Measurements from ENCODE around the gene BRF1. TPM values are rescaled to one million over a fixed set of nuclear protein-coding genes. Genes with fewer than 3 reads are reported as not detected.

The BRF1 gene
- total RNA-seq, 4 donors from 2014 or later: 25.2 to 35.6 (median 30.9) TPM

GRCh38 chr14:105168979-105169507, 131.8 kb downstream of the BRF1 start:
- no peak for ATAC-seq
- peak overlapping the region in 2 of 4 donors; percentile 60 to 62 for H3K27ac ChIP-seq

GRCh38 chr14:105168496-105168978, 132.3 kb downstream of the BRF1 start, which contains the start of gene JAG2:
Gene JAG2 (minus strand): TSS chr14:105168776. CDS start chr14:105168420, 356 bp downstream.
- peak within 1 kb of the TSS in 2 of 4 donors; percentile 60 to 64 for H3K27ac ChIP-seq
- H3K27me3 ChIP-seq: peaks cover 55% of the 10 kb centered on the region
- peak within 1 kb of the TSS; percentile 21 to 54 for H3K4me3 ChIP-seq
- H3K36me3 ChIP-seq: no peaks in the 10 kb centered on the region
- TF ChIP-seq EP300 (IDR thresholded peaks at IDR 0.05) (no peak), CTCF (IDR thresholded peaks at IDR 0.05) (no peak), POLR2AphosphoS5 (IDR thresholded peaks at IDR 0.05) (no peak), POLR2A (IDR thresholded peaks at IDR 0.05) (no peak)
- no peaks in the 10 kb centered on the region for H3K9me3 ChIP-seq
- no CpG with 5 or more reads among the region's 84 CpGs for WGBS, 2 donors (ENCODE audit: low coverage in 1 of 2)
- peak; percentile 39 for ATAC-seq
- peaks cover 0 to 46% (median 16%) of the 10 kb centered on the region in 3 donors for H3K4me1 ChIP-seq

More at GRCh38 chr14:105168979-105169507, 131.8 kb downstream of the BRF1 start:
- TF ChIP-seq POLR2AphosphoS5 (IDR thresholded peaks at IDR 0.05) (no peak), EP300 (IDR thresholded peaks at IDR 0.05) (no peak), POLR2A (IDR thresholded peaks at IDR 0.05) (no peak), CTCF (IDR thresholded peaks at IDR 0.05) (peak in 3 of 4 experiments; percentile 8 to 55 (median 16))
- H3K27me3 ChIP-seq: peaks cover 50% of the 10 kb centered on the region
- H3K4me1 ChIP-seq: peaks cover 0 to 46% (median 16%) of the 10 kb centered on the region in 3 donors
- WGBS, 2 donors (ENCODE audit: low coverage in 1 of 2): no CpG with 5 or more reads among the region's 54 CpGs
- no peaks in the 10 kb centered on the region for H3K9me3 ChIP-seq
- H3K36me3 ChIP-seq: no peaks in the 10 kb centered on the region
- H3K4me3 ChIP-seq: peak overlapping the region in 1 of 2 donors; percentile 54

GRCh38 chr14:105168093-105168420, 132.7 kb downstream of the BRF1 start:
- WGBS, 2 donors (ENCODE audit: low coverage in 1 of 2): no CpG with 5 or more reads among the region's 46 CpGs
- Histone ChIP-seq H3K4me1 (peaks cover 0 to 46% (median 16%) of the 10 kb centered on the region in 3 donors), H3K4me3 (peak overlapping the region in 1 of 2 donors; percentile 54), H3K36me3 (no peaks in the 10 kb centered on the region), H3K27ac (peak overlapping the region in 2 of 4 donors; percentile 40 to 64), H3K9me3 (no peaks in the 10 kb centered on the region), H3K27me3 (peaks cover 56% of the 10 kb centered on the region)
- no peak for ATAC-seq
- no peak for TF ChIP-seq CTCF (IDR thresholded peaks at IDR 0.05)
- TF ChIP-seq POLR2AphosphoS5 (IDR thresholded peaks at IDR 0.05): no peak
- TF ChIP-seq EP300 (IDR thresholded peaks at IDR 0.05): no peak
- no peak for TF ChIP-seq POLR2A (IDR thresholded peaks at IDR 0.05)

GRCh38 chr14:105167303-105168092, 133.3 kb downstream of the BRF1 start:
- Histone ChIP-seq H3K9me3 (no peaks in the 10 kb centered on the region), H3K4me3 (peak overlapping the region; percentile 21 to 54), H3K27ac (peak overlapping the region in 2 of 4 donors; percentile 40 to 64), H3K36me3 (no peaks in the 10 kb centered on the region), H3K27me3 (peaks cover 57% of the 10 kb centered on the region), H3K4me1 (peaks cover 0 to 46% (median 16%) of the 10 kb centered on the region in 3 donors)
- ATAC-seq: no peak
- no peak for TF ChIP-seq EP300 (IDR thresholded peaks at IDR 0.05)
- no peak for TF ChIP-seq POLR2A (IDR thresholded peaks at IDR 0.05)
- TF ChIP-seq CTCF (IDR thresholded peaks at IDR 0.05): no peak
- TF ChIP-seq POLR2AphosphoS5 (IDR thresholded peaks at IDR 0.05): no peak
- no CpG with 5 or more reads among the region's 116 CpGs for WGBS, 2 donors (ENCODE audit: low coverage in 1 of 2)
